ENCODE data around the gene LRRC8B.
"Not testable (repeated sequence)": the region's sequence is repeated elsewhere in the genome, so short reads cannot be mapped to it uniquely, and the experiment has no call there.

Gene LRRC8B

DNA sequence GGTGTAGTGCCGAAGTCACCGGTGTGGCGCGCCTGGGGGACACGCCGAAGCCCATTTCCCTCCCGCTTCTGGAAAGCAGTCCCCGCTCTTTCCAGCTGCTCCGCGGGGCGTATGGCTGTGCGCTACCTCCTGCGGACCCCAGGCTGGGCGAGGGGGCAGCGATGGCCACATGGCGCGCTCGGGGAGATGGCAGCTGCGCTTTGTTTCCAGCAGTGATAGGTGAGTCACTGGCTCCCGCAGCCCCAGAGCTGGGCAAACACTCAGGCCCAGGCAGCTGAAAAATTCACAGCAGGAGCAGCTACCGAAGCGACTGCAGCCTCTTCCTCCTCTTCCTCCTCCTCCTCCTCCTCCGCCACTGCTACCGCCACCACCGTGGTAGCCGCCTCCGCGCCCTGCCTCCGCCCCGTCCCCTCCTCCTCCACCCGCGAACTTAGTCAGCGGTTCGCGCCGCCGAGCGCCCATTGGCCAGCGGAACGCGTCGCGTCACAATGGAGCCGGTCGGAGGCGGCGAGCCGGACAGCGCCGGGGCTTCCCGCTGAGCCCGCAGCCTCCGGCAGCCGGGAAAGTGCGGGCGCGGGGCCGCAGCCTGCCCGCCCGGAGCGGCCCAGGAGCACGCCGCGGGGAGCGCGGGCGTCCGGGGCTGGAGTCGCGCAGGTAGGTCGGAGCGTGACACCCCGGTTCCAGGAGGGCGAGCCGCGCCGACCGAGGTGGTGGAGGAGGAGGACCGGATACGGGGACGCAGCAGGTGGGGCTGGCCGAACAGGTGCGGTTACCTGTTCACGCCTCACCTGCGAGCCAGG is at the start of gene LRRC8B:
TSS of gene LRRC8B (plus strand) at position 461 of the 800 bp plus-strand sequence. CDS start 57,822 bp downstream, outside the sequence.
- DNase-seq = peak; percentile 89

DNA sequence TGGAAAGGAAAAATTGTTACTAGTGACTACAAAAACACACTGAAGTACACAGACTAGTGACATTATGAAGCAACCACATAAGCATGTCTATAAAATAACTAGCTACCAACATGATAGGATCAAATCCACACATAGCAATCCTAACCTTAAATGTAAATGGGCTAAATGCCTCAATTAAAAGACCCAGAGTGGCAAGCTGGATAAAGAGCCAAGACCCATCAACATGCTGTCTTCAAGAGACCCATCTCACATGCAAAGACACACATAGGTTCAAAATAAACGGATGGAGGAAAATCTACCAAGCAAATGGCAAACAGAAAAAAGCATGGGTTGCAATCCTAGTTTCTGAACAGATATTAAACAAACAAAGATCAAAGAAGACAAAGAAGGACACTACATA is 49.4 kb upstream of the LRRC8B start:
- DNase-seq = no peak

DNA sequence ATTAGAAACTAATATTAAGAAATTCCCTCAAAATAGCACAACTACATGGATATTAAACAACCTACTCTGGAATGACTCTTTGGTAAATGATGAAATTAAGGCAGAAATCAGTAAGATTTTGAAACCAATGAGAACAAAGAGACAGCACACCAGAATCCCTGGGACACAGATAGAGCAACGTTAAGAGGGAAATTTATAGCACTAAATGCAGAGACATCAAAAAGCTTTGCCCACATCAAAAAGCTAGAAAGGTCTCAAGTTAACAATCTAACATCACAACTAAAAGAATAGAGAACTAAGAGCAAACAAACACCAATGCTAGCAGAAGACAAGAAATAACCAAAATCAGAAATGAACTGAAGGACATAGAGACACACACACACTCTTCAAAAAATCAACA is 48.6 kb upstream of the LRRC8B start:
- no peak for DNase-seq

DNA sequence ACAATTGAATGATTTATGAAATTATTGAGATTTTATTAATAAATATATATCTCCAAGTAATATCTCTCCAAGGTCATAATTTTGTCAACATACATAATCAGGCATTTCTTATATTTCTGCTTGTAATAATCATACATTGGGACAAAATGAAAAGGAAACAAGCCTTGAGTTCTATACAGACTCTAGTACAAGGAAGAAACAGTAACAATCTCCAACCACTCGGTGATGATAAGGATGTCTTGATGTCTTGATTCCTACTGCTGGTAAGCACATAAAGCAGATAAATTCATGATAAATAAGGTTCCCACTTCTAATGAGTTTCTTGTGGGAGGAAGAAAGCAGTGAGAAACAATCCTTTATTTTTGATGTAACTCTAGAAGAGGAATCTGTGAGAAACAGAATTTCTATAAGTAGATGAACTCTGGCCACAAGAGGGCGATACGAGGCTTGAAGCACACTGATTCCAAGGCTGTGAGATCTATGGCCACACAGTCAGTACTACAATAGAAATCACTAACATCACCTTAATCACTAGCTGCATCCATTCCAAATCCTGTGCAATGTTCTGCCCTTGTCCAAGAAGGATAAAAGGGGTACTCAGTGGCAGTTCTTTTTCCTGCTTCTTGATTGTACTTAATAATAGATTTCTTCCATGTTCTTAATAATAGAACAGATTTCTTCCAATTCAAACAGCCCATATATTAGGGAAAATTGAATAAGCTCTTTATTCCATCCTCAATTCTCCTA is 41.4 kb upstream of the LRRC8B start:
- peak; percentile 73 for DNase-seq

DNA sequence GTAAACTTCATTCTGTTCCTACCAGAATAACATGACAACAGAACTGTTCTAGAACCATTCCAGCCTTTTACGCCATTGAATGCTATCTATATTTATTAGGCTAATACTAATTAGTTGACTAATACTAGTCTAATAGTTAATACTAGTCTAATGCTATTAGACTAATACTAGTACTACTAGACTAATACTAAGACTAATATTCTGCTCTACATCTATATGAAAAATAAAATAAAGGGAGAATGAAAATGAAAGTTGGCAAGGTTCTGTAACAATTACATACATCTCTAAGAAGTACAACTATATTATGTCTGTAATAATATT is 40.9 kb upstream of the LRRC8B start:
- no peak for DNase-seq

DNA sequence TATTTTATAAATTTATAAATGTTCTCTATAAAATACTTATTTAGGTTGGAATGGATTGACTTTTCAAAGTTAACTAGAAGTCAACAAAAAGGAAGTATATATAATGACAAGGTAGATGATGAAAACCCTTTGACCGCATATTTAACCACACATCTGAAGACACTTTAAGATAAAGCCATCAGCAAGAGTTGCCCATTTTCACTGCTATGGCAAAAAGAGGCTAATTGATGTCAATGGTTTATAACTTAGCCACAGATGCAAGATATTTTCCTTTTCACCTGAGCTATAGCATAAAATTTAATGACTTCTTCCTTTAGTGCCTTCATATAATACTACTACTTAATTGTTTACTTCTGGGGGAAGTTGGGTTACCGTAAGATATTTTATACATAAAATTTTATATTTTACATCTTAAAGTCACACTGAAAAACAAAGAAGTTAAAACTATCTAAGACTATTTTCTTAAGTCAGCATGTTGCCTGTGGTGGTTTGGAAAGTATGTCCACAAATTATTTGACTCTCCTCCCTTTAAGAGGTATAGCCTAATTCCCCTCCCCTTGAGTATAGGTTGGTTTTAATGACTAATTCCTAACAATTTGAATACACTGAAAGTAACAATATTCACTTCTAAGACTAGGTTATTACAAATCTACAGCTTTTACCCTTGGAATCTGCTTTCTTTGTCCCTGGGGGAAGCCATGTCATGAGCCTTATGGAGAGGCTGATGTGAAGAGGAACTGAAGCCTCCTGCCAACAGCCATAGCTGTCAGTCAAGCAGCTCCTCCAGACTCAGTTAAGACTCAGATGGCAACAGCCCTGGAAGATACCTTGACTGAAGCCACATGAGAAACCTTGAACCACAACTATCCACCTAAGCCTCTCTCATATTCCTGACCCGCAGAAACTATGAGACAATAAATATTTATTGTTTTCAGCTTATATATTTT is 40.3 kb upstream of the LRRC8B start:
- no peak for DNase-seq

DNA sequence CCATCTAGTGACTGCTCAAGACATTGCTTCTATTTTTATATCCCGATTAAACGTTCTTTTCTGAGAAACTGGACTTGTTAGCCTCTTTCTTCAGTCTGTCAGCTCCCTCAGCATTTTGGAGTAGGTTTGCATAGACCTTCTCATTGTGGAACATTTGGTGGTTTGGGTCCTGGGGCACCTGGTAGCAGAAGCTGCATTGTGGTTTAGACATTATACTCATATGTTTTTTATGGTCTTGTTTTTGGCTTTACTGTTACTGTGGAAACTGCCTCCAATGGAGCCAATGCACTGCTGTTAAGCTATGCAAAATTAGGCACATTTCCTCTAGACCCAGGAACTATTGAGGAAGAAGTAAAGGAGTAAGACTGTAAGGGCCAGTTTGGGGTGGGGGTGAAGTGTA is 36.7 kb upstream of the LRRC8B start:
- no peak for DNase-seq

DNA sequence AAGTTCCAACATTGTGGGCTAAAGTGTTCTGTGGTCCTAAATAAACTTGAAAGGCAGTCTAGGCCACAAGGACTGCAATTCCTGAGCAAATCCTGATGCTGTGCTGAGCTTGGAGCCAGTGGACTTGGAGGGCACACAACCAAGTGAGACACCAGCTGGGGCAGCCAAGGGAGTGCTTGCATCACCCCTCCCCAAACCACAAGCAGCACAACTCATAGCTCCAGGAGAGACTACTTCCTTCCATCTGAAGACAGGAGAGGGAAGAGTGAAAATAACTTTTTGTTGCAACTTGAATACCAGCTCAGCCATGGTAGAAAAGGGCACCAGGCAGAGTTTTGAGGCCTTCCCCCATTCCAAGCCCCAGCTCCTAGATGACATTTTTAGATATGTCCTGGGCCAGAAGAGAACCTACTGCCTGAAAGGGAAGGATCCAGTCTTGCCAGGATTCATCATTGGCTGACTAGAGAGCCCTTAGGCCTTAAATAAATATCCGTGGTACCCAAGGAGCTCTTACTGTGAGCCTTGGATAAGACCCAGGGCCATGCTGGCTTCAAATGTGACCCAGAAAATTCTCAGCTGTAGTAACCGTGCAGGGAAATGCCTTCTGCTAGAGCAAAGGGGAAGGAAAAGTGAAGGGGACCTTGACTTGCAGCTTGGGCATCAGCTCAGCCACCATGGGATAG is 35.4 kb upstream of the LRRC8B start:
- DNase-seq = no peak

DNA sequence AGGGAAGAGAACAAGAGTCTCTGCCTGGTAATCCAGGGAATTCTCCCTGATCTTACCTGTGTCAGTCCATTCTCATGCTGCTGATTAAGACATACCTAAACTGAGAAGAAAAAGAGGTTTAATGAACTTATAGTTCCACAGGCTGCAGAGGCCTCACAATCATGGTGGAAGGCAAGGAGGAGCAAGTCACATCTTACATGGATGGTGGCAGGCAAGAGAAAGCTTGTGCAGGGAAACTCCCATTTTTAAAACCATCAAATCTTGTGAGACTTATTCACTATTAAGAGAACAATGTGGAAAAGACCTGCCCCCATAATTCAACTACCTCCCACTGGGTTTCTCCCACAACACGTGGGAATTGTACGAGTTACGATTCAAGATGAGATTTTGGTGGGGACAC is 34.2 kb upstream of the LRRC8B start:
- no peak for DNase-seq

DNA sequence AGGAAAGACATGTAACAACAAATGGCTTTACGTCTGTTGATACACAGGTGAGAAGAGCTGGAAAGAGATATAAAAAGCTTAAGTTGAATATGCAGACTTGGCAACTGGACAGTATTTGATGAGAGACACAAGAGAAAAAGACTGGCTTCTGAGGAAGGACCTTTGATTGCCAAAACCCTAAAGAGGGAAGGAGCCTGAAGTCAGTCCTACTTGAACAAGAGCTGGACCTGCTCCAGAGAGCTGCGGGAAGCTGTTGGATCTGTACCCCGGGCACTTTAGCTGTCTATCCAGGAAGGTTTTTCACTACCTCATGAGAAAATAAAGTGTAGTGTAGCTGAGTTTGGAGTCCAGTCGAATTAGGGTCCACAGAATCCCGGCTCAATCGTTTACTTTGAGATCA is 25.3 kb upstream of the LRRC8B start:
- no peak for DNase-seq

DNA sequence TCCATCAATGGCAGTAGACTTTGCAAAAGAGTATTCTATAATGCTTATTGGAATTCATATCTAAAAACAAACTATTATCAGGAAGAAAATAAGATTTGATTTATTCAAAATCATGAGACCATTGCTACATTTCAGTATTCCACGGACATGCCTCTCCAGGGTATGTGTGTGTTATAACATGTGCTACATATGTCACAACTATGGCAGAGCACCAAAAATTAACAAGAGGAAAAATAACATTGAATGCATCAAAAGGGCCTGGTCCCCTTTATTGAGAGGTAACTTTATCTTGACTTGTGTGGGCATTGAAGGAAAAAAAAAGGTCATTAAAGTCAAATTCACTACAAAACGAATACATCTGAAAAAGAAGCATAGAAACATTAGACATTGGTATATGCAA is 22.6 kb upstream of the LRRC8B start:
- DNase-seq = no peak

DNA sequence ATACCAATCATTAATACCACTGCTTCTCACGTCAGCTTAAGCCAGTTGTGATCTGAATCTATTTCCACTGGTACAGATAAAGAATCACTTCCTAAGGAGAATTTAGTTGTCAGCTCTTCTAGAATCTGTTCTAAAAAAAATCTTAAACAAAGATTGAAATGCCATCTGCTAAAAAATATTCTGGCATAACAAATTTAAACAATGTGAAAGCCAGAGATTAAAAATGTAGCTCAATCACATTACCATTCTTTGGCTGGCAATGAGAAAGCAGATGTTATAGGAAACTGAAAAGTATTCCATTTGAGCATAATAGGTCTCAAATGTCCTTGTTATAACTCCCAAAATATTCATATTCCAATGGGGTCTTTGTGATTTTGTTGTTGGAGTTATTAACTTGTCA is 21.7 kb upstream of the LRRC8B start:
- no peak for DNase-seq

DNA sequence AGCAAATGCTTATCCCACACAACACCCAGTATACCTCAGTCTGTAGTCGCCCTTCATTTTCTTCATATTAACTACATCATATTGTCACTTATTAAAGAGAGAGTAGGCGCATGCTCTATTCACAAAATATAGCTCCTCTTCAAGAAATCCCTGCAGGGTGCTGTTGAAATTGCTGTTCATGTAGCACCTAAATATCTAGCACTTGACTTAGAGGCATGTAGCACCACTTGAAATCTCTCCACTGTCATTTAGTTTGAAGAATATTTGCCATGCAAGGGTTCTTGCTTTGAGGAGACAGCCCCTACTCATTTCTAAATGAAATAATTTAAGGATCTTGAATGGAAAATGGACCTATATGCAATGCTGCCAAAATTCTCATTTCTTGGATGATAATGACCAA is 20.9 kb upstream of the LRRC8B start:
- DNase-seq = no peak

DNA sequence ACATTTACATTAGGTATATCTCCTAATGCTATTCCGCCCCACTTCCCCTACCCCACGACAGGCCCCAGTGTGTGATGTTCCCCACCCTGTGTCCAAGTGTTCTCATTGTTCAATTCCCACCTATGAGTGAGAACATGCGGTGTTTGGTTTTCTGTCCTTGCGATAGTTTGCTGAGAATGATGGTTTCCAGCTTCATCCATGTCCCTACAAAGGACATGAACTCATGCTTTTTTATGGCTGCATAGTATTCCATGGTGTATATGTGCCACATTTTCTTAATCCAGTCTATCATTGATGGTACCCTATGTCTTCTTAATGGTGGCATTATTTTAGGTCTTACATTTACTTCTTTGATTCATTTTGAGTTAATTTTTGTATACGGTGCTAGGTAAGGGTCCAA is 14.6 kb upstream of the LRRC8B start:
- DNase-seq = not testable (repeated sequence)

DNA sequence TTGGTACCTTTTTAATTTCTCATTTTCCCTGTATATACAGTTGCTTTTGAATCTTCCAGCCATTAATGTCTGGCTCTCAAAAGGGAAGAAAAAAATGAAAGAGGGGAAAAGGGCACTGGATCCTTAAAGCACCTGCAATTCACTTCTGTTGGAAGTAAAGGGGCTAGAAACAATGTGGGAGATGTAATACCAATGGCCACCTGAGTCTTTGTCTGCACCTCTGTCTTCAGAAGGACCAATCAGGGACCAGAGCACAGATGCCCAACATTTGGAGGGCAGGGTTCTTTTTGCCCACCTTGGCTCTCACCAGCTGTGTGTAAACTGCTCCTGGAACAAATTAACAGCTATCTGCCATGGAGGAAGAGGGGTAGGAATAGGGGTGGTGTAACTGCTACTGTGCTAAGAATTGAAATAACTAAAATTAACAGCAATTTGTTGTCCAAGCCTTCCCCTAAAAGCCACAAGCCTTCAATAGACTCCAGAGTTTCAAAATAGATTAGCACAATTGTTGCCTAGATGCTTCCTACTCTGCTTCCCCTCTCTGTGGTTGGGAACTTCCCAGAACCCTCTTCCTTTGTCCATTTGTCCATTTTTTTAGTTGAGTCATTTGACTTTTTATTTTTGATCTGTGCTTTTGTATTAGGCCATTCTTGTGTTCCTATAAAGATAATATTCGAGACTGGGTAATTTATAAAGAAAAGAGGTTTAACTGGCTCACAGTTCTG is 11.5 kb upstream of the LRRC8B start:
- no peak for DNase-seq

DNA sequence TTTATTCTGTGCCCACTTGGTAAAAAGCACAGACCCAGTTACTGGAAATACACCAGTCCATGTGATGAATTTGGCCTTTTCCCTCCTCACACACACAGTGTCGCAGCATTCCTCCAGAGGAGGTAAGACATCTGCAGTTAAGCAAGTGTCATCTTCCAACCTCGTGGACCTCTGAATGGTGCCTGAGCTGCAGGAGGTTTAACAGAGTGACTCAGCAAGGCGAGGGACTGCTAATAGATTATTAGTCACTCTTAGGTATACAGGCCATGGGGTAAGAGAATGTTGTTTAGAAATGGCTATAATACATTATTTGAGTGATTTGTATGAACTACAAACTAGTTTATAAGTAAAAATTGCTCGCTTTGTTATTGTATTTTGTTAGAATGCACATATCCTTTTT is 8.6 kb upstream of the LRRC8B start:
- no peak for DNase-seq

DNA sequence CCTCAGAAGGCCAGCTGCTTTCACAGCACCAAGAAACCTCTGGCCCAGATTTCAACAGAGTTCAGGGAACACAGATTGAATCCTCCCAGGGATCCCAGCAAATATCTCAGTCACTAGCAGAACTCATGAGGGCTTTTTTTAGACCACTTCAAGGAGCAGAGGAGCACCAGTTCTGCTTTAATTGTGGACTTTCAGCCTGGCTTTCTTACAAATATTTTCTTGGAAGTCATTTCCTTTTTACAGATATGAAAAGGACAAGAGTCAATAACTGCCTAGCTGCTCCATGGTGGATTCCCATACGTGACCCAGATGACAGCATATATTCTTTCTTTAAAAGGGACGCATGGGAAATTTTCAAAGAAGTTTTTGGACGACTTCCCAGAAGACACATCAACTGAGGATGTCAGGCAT is 6.4 kb upstream of the LRRC8B start:
- no peak for DNase-seq

DNA sequence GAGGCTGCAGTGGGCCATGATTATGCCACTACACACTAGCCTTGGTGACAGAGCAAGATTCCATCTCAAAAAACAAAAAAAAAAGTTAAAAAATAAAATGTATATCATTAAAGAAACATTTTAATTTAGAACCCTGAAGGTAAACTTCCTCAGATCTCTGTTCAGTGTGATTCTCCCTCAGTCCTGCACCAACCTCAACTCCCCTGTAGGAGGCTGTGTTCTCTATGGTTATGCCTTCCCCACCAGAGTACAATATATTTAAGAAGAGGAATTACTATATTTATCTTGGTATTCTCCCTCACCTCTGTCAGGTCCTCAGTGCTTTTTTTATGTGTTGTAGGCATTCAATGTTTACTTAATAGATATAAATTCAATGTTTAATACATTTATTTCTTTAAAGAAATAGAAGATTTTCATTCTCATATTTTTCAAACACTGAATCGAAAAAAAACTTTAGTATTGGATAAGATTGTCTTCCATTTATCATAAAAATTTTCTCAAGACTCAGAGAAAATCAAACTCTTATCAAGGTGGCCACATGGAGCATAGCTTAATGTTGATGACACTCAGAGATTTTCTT is 4.8 kb upstream of the LRRC8B start:
- DNase-seq = no peak

DNA sequence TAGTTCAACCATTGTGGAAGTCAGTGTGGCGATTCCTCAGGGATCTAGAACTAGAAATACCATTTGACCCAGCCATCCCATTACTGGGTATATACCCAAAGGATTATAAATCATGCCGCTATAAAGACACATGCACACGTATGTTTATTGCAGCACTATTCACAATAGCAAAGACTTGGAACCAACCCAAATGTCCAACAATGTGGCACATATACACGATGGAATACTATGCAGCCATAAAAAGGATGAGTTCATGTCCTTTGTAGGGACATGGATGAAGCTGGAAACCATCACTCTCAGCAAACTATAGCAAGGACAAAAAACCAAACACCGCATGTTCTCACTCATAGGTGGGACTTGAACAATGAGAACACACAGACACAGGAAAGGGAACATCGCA is 2.7 kb upstream of the LRRC8B start:
- DNase-seq = not testable (repeated sequence)

DNA sequence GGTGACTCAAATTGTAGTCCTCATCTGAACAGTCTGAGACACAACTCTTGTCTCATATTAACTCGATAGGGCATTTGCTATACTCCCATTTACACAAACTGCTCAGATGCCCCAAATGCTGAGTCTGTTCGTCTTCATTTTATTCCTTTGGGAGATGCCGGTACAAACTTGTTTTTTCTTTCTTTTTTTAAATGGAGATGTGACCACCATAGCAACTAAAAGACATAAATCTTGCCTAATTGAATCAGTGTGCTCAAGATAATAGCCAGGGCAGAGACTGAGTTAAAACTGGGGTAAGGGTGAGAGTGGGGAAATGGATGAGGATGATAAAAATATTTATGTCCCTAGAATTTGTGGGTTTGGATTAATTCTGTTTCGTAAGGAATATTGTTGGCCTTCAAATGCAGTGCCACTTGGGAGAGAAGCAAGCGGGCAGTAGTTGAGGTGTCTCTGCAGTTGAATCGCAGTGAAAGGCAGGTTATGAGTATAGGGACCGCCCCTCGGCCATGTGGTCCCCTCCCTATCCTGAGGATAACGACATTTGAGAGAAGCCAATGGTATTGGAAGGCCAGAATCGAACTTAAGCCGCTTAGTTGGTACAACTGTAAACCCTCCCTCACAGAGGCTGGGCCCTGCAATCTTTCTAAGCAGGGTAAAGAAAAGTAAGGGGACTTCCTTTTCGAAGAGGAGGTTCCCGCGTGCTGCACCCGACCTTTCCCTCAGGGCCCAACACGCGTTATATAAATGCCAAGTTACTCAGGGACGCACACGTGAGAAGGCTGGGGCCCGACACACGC is 859 bp upstream of the LRRC8B start:
- DNase-seq = no peak
